Vagina (tissue), 2 donors: ENCODE measurements around the gene TCEANC2. TPM values are rescaled to one million over a fixed set of nuclear protein-coding genes. Genes with fewer than 3 reads are reported as not detected.
"Not testable (repeated sequence)": the region's sequence is repeated elsewhere in the genome, so short reads cannot be mapped to it uniquely, and the experiment has no call there.

Experiments
- DNase-seq, 2 donors: peaks; one replicate each; pipeline ENCODE4 v3.0.0-alpha.2; 2017; ENCODE audit errors: extremely low spot score in 2 of 2
- H3K27ac ChIP-seq: fragments of 200-600 bp; sonication (generic); one replicate; pipeline ENCODE4 v1.5.1; 2019
- H3K27me3 ChIP-seq: fragments of 200-600 bp; sonication (generic); one replicate; pipeline ENCODE4 v1.5.1; 2019
- H3K36me3 ChIP-seq, 2 donors: fragments of 200-600 bp; sonication (generic); one replicate each; pipeline ENCODE4 v1.5.1; 2017 to 2019
- H3K4me1 ChIP-seq: fragments of 200-600 bp; sonication (generic); one replicate; pipeline ENCODE4 v1.5.1; 2019
- H3K4me3 ChIP-seq, 2 donors: fragments of 200-600 bp; sonication (generic); 1 replicate in 1 of 2; 2 replicates in 1 of 2; pipeline ENCODE4 v1.5.1; 2016 to 2019
- H3K9me3 ChIP-seq: fragments of 200-600 bp; sonication (generic); one replicate; pipeline ENCODE4 v1.5.1; 2019
- CTCF ChIP-seq, 3 experiments: fragments of 450-650 bp in 2 of 3; fragments of 200-600 bp in 1 of 3; sonication (generic) in 1 of 3; IDR thresholded peaks; one replicate each; pipeline ENCODE4 v1.5.1; 2017 to 2019; ENCODE audit warnings: antibody characterized with exemption in 3 of 3, mild to moderate bottlenecking in 2 of 3, moderate library complexity in 2 of 3
- POLR2A ChIP-seq, 2 donors: fragments of 450-650 bp; IDR thresholded peaks; one replicate each; pipeline ENCODE4 v1.6.1; 2017; ENCODE audit warnings: antibody characterized with exemption in 2 of 2, mild to moderate bottlenecking in 2 of 2, moderate library complexity in 2 of 2
- POLR2AphosphoS5 ChIP-seq, 2 donors: sonication (generic); formaldehyde crosslinking; IDR thresholded peaks; one replicate each; pipeline ENCODE4 v1.9.0; 2017; ENCODE audit warnings: antibody characterized with exemption in 2 of 2, mild to moderate bottlenecking in 2 of 2, low read depth in 1 of 2; ENCODE audit not compliant: insufficient read depth in 1 of 2
- intact Hi-C: fragments of 100-400 bp; cut with DNase I; formaldehyde crosslinking; loops from one replicate; pipeline ENCODE4 v1.15.1; 2023
- total RNA-seq: library from RNA; depleted of rRNA; stranded (reverse); fragments of >200 nt; gene quantifications from one replicate; pipeline ENCODE4 v1.2.3, GENCODE V29; 2016

The TCEANC2 gene
- total RNA-seq, 1 donor from 2014 or later: 4.7 TPM

GRCh38 chr1:54046671-54047383 lies 6.6 kb upstream of the TCEANC2 start:
- intact Hi-C loops: no loop called here
- peaks cover 52% of the 10 kb centered on the region for H3K4me1 ChIP-seq
- no peaks in the 10 kb centered on the region for H3K27me3 ChIP-seq
- no peaks in the 10 kb centered on the region for H3K9me3 ChIP-seq
- TF ChIP-seq POLR2AphosphoS5 (IDR thresholded peaks at IDR 0.05; ENCODE audit: insufficient read depth in 1 of 2, low read depth in 1 of 2) (no peak), POLR2A (IDR thresholded peaks at IDR 0.05) (no peak), CTCF (IDR thresholded peaks at IDR 0.05) (no peak)
- H3K27ac ChIP-seq: no peak overlapping the region
- no peak overlapping the region for H3K4me3 ChIP-seq
- H3K36me3 ChIP-seq: peaks cover 3 to 20% of the 10 kb centered on the region in 2 donors
- no peak for DNase-seq

GRCh38 chr1:54047384-54048305 lies 5.8 kb upstream of the TCEANC2 start:
- intact Hi-C loops: no loop called here
- TF ChIP-seq POLR2AphosphoS5 (IDR thresholded peaks at IDR 0.05; ENCODE audit: insufficient read depth in 1 of 2, low read depth in 1 of 2) (no peak), CTCF (IDR thresholded peaks at IDR 0.05) (no peak), POLR2A (IDR thresholded peaks at IDR 0.05) (no peak)
- peaks cover 56% of the 10 kb centered on the region for H3K4me1 ChIP-seq
- no peak overlapping the region for H3K27ac ChIP-seq
- H3K4me3 ChIP-seq: no peak overlapping the region
- peaks cover 0 to 13% of the 10 kb centered on the region in 2 donors for H3K36me3 ChIP-seq
- no peak for DNase-seq
- no peaks in the 10 kb centered on the region for H3K9me3 ChIP-seq
- H3K27me3 ChIP-seq: no peaks in the 10 kb centered on the region

GRCh38 chr1:54050435-54050834 lies 3.0 kb upstream of the TCEANC2 start:
- not testable (repeated sequence) for H3K4me3 ChIP-seq, H3K36me3 ChIP-seq, DNase-seq, H3K27me3 ChIP-seq, H3K27ac ChIP-seq, H3K9me3 ChIP-seq
- intact Hi-C loops: loop anchor here (5.0 kb wide), 1 partner anchor 103 kb away; the partner anchor contains the start of genes IFT25 and LRRC42
- H3K4me1 ChIP-seq: peaks cover 68% of the 10 kb centered on the region

- intact Hi-C loops: loop anchor here (5.0 kb wide), 1 partner anchor 105 kb away; the partner anchor contains the start of genes IFT25 and LRRC42
- Histone ChIP-seq H3K4me1 (peaks cover 62% of the 10 kb centered on the region), H3K4me3 (peak overlapping the region; percentile 92 to 100), H3K9me3 (no peaks in the 10 kb centered on the region), H3K36me3 (no peaks in the 10 kb centered on the region), H3K27ac (peak overlapping the region; percentile 91), H3K27me3 (no peaks in the 10 kb centered on the region)
- DNase-seq: no peak
- TF ChIP-seq CTCF (IDR thresholded peaks at IDR 0.05) (no peak), POLR2AphosphoS5 (IDR thresholded peaks at IDR 0.05; ENCODE audit: insufficient read depth in 1 of 2, low read depth in 1 of 2) (no peak), POLR2A (IDR thresholded peaks at IDR 0.05) (no peak)
Measured at GRCh38 chr1:54051933-54052430, 1.4 kb upstream of the TCEANC2 start.

- no peaks in the 10 kb centered on the region for H3K27me3 ChIP-seq
- intact Hi-C loops: loop anchor here (5.0 kb wide), 1 partner anchor 105 kb away; the partner anchor contains the start of genes IFT25 and LRRC42
- DNase-seq: peak in 1 of 2 donors; percentile 88
- peak overlapping the region; percentile 91 for H3K27ac ChIP-seq
- TF ChIP-seq POLR2AphosphoS5 (IDR thresholded peaks at IDR 0.05; ENCODE audit: insufficient read depth in 1 of 2, low read depth in 1 of 2): no peak
- TF ChIP-seq CTCF (IDR thresholded peaks at IDR 0.05): no peak
- no peak for TF ChIP-seq POLR2A (IDR thresholded peaks at IDR 0.05)
- peaks cover 57% of the 10 kb centered on the region for H3K4me1 ChIP-seq
- H3K36me3 ChIP-seq: no peaks in the 10 kb centered on the region
- H3K9me3 ChIP-seq: no peaks in the 10 kb centered on the region
- H3K4me3 ChIP-seq: peak overlapping the region; percentile 92 to 100
Measured at GRCh38 chr1:54052431-54052933, 926 bp upstream of the TCEANC2 start.
